ENCODE results near the gene NADSYN1.
"Not testable (repeated sequence)": the region's sequence is repeated elsewhere in the genome, so short reads cannot be mapped to it uniquely, and the experiment has no call there.

NADSYN1 gene

GRCh38 chr11:71539017-71539416 is 86.0 kb downstream of the NADSYN1 start:
- peaks cover 55% of the 10 kb centered on the region for H3K27me3 ChIP-seq (replicated peaks; ENCODE audit: insufficient read depth, low read length)
- H3K9ac ChIP-seq (ENCODE audit: low read length): no peak overlapping the region
- H3K27ac ChIP-seq (ENCODE audit: low read length): no peak overlapping the region
- H3K4me2 ChIP-seq (ENCODE audit: low read depth, low read length): no peak overlapping the region
- no peaks in the 10 kb centered on the region for H3F3A ChIP-seq (ENCODE audit: insufficient read depth, low read length)
- H3K9me2 ChIP-seq (replicated peaks; ENCODE audit: insufficient read depth, low read length): no peaks in the 10 kb centered on the region
- H3K4me3 ChIP-seq (ENCODE audit: low read length): no peak overlapping the region
- no peaks in the 10 kb centered on the region for H3K79me2 ChIP-seq (ENCODE audit: low read length)
- no peaks in the 10 kb centered on the region for H3K36me3 ChIP-seq (replicated peaks; ENCODE audit: insufficient read depth, low read length)
- H3K9me3 ChIP-seq (replicated peaks; ENCODE audit: insufficient read depth, low read length): no peaks in the 10 kb centered on the region
- no peak for DNase-seq
- no peak overlapping the region for H2AFZ ChIP-seq (ENCODE audit: low read length)
- TF ChIP-seq CTCF (IDR thresholded peaks at IDR 0.05; ENCODE audit: low read length): no peak
- no peak for TF ChIP-seq EZH2 (optimal IDR thresholded peaks at IDR 0.05; ENCODE audit: low read depth, low read length)
- no peaks in the 10 kb centered on the region for H4K20me1 ChIP-seq (ENCODE audit: insufficient read depth, low read length)
- H3K4me1 ChIP-seq (ENCODE audit: low read length): no peaks in the 10 kb centered on the region

GRCh38 chr11:71539971-71540370 is 87.0 kb downstream of the NADSYN1 start:
- not testable (repeated sequence) for H2AFZ ChIP-seq (ENCODE audit: low read length); H3K27ac ChIP-seq (ENCODE audit: low read length); H3K9me3 ChIP-seq (replicated peaks; ENCODE audit: insufficient read depth, low read length); H3K9ac ChIP-seq (ENCODE audit: low read length); H3K36me3 ChIP-seq (replicated peaks; ENCODE audit: insufficient read depth, low read length); DNase-seq; H4K20me1 ChIP-seq (ENCODE audit: insufficient read depth, low read length); H3K4me3 ChIP-seq (ENCODE audit: low read length); H3K9me2 ChIP-seq (replicated peaks; ENCODE audit: insufficient read depth, low read length); H3K79me2 ChIP-seq (ENCODE audit: low read length); H3K4me2 ChIP-seq (ENCODE audit: low read depth, low read length); H3F3A ChIP-seq (ENCODE audit: insufficient read depth, low read length); H3K4me1 ChIP-seq (ENCODE audit: low read length)
- peaks cover 64% of the 10 kb centered on the region for H3K27me3 ChIP-seq (replicated peaks; ENCODE audit: insufficient read depth, low read length)

DNA sequence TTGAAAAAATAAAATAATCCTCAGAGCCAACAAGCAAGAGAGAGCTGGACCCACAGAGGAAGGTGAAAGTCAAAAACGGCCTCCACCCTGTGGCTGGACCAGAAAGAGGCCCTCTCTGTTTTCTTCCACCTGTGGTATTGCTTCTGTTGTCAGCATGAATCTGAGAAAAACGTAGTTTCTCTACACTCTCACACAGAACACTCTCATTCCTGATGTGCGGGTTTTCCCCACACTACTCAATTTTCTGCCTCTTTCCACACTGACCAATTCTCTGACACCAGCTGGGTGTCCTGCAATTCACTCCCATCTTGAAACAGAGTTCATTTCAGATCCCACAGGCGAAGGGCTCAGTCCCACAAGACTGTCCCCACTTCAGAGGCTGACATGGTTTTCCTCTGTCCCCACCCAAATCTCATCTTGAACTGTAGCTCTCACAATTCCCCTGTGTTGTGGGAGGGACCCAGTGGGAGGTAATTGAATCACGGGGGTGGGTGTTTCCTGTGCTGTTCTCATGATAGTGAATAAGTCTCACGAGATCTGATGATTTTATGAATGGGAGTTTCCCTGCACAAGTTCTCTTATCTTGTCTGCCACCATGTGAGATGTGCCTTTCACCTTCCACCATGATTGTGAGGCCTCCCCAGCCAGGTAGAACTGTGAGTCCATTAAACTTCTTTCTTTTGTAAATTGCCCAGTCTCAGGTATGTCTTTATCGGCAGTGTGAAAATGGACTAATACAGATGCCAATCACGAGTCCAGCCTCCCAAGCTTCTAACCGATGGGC is 87.7 kb downstream of the NADSYN1 start:
- H3K79me2 ChIP-seq (ENCODE audit: low read length); H3K4me3 ChIP-seq (ENCODE audit: low read length); H3K9me2 ChIP-seq (replicated peaks; ENCODE audit: insufficient read depth, low read length); H3K9me3 ChIP-seq (replicated peaks; ENCODE audit: insufficient read depth, low read length); H3K36me3 ChIP-seq (replicated peaks; ENCODE audit: insufficient read depth, low read length); H3K4me1 ChIP-seq (ENCODE audit: low read length); H3K4me2 ChIP-seq (ENCODE audit: low read depth, low read length); H3K27ac ChIP-seq (ENCODE audit: low read length); H3F3A ChIP-seq (ENCODE audit: insufficient read depth, low read length); H2AFZ ChIP-seq (ENCODE audit: low read length); H3K9ac ChIP-seq (ENCODE audit: low read length); H4K20me1 ChIP-seq (ENCODE audit: insufficient read depth, low read length): not testable (repeated sequence)
- DNase-seq: peak; percentile 9
- peaks cover 72% of the 10 kb centered on the region for H3K27me3 ChIP-seq (replicated peaks; ENCODE audit: insufficient read depth, low read length)

- Histone ChIP-seq H3F3A (ENCODE audit: insufficient read depth, low read length) (no peaks in the 10 kb centered on the region), H3K79me2 (ENCODE audit: low read length) (no peaks in the 10 kb centered on the region), H3K36me3 (replicated peaks; ENCODE audit: insufficient read depth, low read length) (no peaks in the 10 kb centered on the region), H3K4me2 (ENCODE audit: low read depth, low read length) (no peak overlapping the region), H4K20me1 (ENCODE audit: insufficient read depth, low read length) (no peaks in the 10 kb centered on the region), H3K9me2 (replicated peaks; ENCODE audit: insufficient read depth, low read length) (no peaks in the 10 kb centered on the region), H3K4me3 (ENCODE audit: low read length) (no peak overlapping the region), H3K27me3 (replicated peaks; ENCODE audit: insufficient read depth, low read length) (peaks cover 82% of the 10 kb centered on the region), H3K27ac (ENCODE audit: low read length) (no peak overlapping the region), H2AFZ (ENCODE audit: low read length) (no peak overlapping the region), H3K4me1 (ENCODE audit: low read length) (no peaks in the 10 kb centered on the region), H3K9me3 (replicated peaks; ENCODE audit: insufficient read depth, low read length) (no peaks in the 10 kb centered on the region), H3K9ac (ENCODE audit: low read length) (no peak overlapping the region)
- DNase-seq: no peak
- TF ChIP-seq EZH2 (optimal IDR thresholded peaks at IDR 0.05; ENCODE audit: low read depth, low read length) (no peak), EZH2phosphoT487 (IDR thresholded peaks at IDR 0.05; ENCODE audit: low read length) (no peak), CTCF (IDR thresholded peaks at IDR 0.05; ENCODE audit: low read length) (no peak)
These were observed 89.4 kb downstream of the NADSYN1 start for GRCh38 chr11:71542382-71542781.
